Measurements from ENCODE around the gene PPP1CA. TPM values are rescaled to one million over a fixed set of nuclear protein-coding genes. Genes with fewer than 3 reads are reported as not detected.

PPP1CA gene
- polyA plus RNA-seq, 4 donors, result 150 to 187 (median 162) TPM

DNA sequence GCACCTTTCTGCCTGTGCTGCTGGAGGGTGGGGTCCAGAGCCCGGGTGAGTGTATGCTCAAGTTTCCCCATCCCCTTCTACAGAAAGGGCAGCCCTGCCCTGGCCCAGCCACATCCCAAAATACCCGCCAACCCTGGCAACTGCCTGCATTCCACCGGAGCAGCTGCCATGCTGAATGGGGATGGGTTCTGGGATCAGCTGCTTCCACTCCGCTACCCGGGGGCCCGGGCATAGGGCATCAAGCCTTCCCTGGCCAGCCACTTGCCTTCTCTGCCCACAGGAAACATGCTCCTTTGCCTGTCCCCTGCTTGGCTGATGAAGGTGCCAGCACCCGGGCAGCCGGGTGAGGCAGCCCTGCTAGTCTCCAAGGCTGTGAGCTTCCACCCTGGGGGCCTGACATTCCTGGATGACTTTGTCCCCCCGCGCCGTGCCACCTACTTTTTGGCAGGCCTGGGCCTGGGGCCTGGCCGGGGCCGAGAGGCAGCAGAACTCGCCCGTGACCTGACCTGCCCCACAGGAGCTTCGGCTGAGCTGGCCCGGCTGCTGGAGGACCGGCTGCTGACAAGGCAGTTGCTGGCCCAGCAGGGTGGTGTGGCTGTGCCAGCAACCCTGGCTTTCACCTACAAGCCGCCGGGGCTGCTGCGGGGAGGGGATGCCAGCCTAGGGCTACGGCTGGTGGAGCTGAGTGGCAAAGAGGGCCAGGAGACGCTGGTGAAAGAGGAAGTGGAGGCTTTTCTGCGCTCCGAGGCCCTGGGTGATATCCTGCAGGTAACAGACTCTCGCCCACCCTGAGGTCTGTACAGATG is 17.0 kb upstream of the PPP1CA start:
- DNase-seq (ENCODE audit: low read depth in 4 of 4, low spot score in 2 of 4), result no peak

- no peak for DNase-seq (ENCODE audit: low read depth in 4 of 4, low spot score in 2 of 4)
Observed at GRCh38 chr11:67417425-67417824, 15.8 kb upstream of the PPP1CA start.

- no peak for DNase-seq (ENCODE audit: low read depth in 4 of 4, low spot score in 2 of 4)
Observed at GRCh38 chr11:67416416-67417335, 15.0 kb upstream of the PPP1CA start.

- no peak for DNase-seq (ENCODE audit: low read depth in 4 of 4, low spot score in 2 of 4)
Observed at GRCh38 chr11:67415501-67416304, 14.0 kb upstream of the PPP1CA start, which contains the start of gene CARNS1. CARNS1 (plus strand) TSS chr11:67415678; CDS start chr11:67416200, 522 bp downstream.

DNA sequence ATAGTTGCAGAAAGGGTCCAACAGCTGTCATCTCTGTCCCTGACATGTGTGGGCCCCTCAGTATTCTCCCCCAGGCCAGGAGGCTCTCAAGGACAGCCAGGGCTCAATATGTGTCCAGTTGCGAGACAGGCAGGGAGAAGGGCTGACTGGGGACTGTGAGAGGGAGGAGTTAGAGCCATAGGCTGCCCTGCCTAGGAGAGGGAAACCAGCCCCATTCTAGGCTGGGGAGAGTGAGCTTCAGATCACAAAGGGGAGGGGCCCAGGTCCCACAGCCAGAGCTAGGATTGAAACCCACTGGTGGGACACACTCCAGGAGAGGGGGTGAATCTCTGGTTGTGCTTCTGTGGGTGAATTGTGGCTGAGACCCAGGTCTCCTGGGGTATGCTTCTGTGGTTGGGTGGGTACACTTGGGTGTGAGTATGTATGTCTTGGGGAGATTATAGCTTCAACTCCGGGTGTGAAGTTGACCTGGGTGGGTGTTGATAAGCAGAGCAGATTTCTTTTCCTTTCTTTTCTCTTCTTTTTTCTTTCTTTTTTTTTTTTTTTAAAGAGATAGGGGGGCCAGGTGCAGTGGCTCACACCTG is 11.7 kb upstream of the PPP1CA start:
- no peak for DNase-seq (ENCODE audit: low read depth in 4 of 4, low spot score in 2 of 4)

GRCh38 chr11:67412495-67413179 is 11.0 kb upstream of the PPP1CA start:
- DNase-seq (ENCODE audit: low read depth in 4 of 4, low spot score in 2 of 4), result no peak

DNA sequence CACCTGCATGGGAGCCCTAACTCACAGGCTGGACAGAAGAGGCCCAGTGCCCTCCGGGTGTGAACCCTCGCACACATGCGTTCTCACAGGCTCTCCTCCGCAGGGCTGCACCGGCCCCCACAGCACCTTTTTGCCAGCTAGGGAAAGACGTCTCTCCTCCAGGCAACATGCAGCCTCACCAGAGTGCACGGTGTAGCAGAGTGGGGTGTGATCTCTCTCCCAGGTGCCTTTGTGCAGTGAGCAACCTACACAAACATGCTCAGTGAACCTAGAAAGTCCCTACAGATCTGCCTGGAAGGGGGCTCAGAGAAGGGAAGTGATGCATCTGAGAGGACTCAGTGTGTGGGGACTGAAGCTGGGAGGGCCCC is 10.1 kb upstream of the PPP1CA start:
- no peak for DNase-seq (ENCODE audit: low read depth in 4 of 4, low spot score in 2 of 4)

- no peak for DNase-seq (ENCODE audit: low read depth in 4 of 4, low spot score in 2 of 4)
Observed at GRCh38 chr11:67410984-67411784, 9.5 kb upstream of the PPP1CA start.

DNA sequence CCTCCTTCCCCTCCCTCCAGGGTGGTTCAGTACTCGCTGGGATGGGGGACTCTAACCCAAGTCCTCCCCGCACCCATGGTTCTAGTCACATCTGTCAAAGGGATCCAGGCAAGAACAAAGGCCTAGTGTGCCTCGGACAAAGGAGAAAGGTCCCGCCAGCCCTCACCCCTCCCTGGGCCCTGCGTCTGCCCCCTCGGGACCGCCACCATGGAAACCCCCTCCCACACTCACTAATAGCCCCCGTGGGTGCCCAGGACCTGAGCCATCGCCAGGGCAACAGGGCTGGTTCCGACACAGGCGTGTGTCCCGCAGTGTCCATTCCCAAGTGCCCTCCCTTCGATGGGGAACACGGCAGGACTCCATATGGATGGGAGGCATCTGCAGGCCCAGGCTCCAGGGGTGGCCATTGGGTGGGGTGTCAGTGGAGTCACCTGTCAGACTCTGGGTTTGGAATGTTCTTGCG is 8.7 kb upstream of the PPP1CA start:
- no peak for DNase-seq (ENCODE audit: low read depth in 4 of 4, low spot score in 2 of 4)

DNA sequence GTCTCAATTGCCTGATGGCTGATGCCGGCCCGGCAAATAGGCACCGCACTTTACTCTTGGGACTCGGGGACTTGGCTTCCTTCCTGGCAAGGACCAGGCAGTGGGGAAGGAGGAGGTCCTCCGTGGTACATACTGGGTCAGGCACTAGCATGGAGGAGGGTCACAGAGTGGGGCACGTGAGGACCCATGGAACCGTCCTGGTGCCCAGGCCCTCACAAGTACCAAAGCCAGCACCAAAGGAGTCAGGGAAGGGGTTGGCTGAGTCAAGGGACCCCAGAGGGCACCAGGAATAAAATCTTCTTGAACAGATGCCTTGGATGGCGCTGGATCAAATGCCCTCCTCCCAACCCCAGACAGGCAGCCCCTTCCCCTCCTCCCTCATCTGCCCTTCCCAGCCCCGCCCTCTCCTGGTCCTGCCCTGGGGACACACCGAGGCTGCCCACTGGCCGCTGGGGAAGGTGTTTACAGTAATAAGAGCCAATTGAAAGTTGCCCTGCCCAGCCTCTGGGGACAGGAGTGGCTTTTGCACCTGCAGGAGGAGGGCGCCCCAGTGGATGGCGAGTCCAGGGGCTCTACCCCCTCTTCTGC is 8.2 kb upstream of the PPP1CA start:
- no peak for DNase-seq (ENCODE audit: low read depth in 4 of 4, low spot score in 2 of 4)

- DNase-seq (ENCODE audit: low read depth in 4 of 4, low spot score in 2 of 4), result no peak
Observed at GRCh38 chr11:67409261-67409666, 7.6 kb upstream of the PPP1CA start.

DNA sequence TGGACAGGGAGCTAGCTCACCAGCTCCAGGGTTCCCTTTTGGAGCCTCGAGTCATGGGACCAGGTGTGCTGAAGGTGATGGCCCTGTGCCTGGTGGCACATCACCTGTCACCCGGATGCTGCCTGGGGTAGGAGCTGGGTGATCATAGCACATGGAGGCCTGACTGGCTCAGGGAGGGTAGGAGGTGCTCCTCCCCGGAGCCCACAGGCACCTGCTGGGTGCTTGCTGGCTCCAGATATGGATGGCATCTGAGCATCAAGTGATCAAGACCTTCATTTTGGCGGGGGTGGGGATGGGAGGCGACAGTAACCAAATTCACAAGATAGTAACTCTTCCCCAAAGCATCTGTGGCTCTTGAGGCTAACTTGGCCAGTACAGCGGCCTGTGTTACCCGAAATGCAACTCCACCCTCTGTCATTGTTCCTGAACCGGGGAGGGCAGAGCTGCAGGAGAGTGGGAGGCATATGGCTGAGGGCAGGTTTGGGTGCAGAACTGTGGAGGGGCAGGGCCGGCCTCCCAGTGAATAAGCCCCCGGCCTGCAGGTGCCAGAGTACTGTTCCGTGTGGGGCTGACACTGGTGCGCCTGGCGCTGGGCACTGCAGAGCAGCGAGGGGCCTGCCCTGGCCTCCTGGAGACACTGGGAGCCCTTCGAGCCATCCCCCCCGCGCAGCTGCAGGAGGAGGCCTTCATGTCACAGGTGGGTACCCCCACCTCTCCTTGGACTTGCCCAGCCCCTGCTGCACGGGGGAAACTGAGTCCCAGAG is 7.0 kb upstream of the PPP1CA start:
- DNase-seq (ENCODE audit: low read depth in 4 of 4, low spot score in 2 of 4), result no peak

DNA sequence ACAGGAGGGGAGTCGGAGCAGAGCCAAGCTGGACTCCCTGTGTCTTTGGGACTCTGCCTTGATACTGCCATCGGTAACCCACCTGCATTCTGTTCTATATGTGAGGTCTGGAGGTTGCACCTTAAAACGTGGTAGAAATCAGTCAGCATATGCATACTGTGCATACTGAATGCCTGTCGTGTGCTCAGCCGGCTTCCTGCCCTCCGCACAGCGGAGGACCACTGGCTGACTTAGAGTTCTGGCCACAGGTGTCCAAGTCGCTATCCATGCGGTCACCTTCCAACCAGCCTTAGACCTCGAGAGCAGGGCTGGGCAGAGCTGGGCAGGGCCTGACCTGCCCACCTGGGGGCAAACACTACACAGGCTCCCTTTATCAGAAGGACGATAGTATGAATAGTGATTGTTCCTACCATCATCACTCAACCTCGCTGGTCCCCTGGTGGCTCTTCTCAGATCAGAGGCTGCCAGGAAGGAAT is 6.1 kb upstream of the PPP1CA start:
- no peak for DNase-seq (ENCODE audit: low read depth in 4 of 4, low spot score in 2 of 4)

- no peak for DNase-seq (ENCODE audit: low read depth in 4 of 4, low spot score in 2 of 4)
Observed at GRCh38 chr11:67406969-67407687, 5.5 kb upstream of the PPP1CA start.

DNA sequence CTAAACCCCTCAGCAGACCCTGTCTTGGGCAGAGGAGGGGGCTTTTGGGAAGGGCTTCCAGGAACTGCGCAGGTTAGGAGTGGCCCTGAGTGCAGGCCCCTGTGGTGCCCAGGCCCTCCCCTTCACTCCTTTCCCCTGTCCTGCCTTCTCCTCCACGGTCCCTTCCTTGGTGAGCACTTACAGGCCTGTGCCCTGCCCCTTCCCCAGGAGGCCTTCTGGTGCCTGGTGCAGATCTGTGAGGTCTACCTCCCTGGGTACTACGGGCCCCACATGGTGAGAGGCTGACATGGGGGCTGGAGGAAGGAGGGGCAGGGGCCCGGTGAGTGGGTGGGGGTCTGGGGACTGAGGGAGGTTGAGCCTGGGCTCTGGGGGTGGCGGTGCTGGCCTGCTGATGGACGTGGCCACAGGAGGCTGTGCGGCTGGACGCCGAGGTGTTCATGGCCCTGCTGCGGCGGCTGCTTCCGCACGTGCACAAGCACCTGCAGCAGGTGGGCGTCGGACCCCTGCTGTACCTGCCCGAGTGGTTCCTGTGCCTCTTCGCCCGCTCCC is 4.8 kb upstream of the PPP1CA start:
- no peak for DNase-seq (ENCODE audit: low read depth in 4 of 4, low spot score in 2 of 4)

DNA sequence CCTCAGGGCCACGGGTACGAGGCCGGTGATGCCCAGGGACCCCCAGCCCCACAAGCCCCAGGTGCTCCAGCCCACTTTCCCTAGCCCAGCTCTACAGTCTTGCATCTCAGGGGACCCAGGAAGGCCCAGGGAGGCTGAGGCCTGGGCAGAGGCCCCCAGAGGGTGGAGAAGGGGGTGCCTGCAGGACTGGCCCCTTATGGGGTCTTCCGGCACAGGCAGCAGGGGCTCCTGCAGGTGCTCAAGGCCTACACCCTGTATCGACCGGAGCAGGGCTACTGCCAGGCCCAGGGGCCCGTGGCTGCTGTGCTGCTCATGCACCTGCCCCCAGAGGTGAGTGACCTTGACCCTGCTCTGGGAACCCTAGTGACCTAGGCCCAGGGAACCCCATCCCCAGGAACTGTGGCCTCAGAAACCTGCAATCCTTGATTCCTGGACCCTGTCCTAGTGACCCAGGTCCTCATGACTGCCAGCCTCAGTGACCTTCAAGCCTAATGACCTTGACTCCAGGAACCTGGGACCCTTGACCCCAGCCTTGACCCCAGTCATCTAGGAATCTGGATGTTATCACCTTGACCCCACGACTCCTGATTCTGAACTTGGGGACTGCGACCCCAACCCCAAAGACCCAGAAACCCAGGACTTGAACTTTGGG is 4.2 kb upstream of the PPP1CA start:
- no peak for DNase-seq (ENCODE audit: low read depth in 4 of 4, low spot score in 2 of 4)

Measured in left renal cortex interstitium (tissue), 4 donors.